GM21619 (cell line): ENCODE data around the gene ITGA3.

Experiments
- ATAC-seq: cut with Tn5 transposase; IDR thresholded peaks from one replicate; pipeline ENCODE4 v1.9.1; 2021; ENCODE audit not compliant: unreplicated experiment

ITGA3 gene

GRCh38 chr17:50106393-50107131 lies 50.7 kb downstream of the ITGA3 start:
- no peak for ATAC-seq

GRCh38 chr17:50107790-50108414 lies 52.0 kb downstream of the ITGA3 start:
- ATAC-seq, result no peak

GRCh38 chr17:50108556-50108955 lies 52.6 kb downstream of the ITGA3 start:
- ATAC-seq, result no peak

- ATAC-seq, result no peak
Observed at GRCh38 chr17:50109207-50109606, 53.3 kb downstream of the ITGA3 start.

GRCh38 chr17:50109785-50110184 lies 53.9 kb downstream of the ITGA3 start:
- ATAC-seq, result no peak

- no peak for ATAC-seq
Observed at GRCh38 chr17:50110591-50111349, 54.9 kb downstream of the ITGA3 start.

GRCh38 chr17:50111673-50112655 lies 56.1 kb downstream of the ITGA3 start:
- no peak for ATAC-seq

GRCh38 chr17:50112694-50113093 lies 56.8 kb downstream of the ITGA3 start:
- no peak for ATAC-seq

GRCh38 chr17:50113624-50114320 lies 57.9 kb downstream of the ITGA3 start:
- ATAC-seq, result no peak

- ATAC-seq, result no peak
Observed at GRCh38 chr17:50114401-50114800, 58.5 kb downstream of the ITGA3 start.

GRCh38 chr17:50114849-50115357 lies 59.0 kb downstream of the ITGA3 start:
- ATAC-seq, result no peak

- ATAC-seq, result no peak
Observed at GRCh38 chr17:50115756-50116155, 59.8 kb downstream of the ITGA3 start.

GRCh38 chr17:50117202-50118051 lies 61.5 kb downstream of the ITGA3 start:
- no peak for ATAC-seq

GRCh38 chr17:50118076-50118827 lies 62.3 kb downstream of the ITGA3 start:
- no peak for ATAC-seq

GRCh38 chr17:50118828-50119218 lies 62.9 kb downstream of the ITGA3 start:
- ATAC-seq, result no peak

- no peak for ATAC-seq
Observed at GRCh38 chr17:50120475-50121253, 64.8 kb downstream of the ITGA3 start.

GRCh38 chr17:50122945-50123344 lies 67.0 kb downstream of the ITGA3 start:
- no peak for ATAC-seq
